WTC11 (cell line): ENCODE measurements around the gene NAV2. TPM values are rescaled to one million over a fixed set of nuclear protein-coding genes. Genes with fewer than 3 reads are reported as not detected.

Source experiments
- ATAC-seq: fragments of 200-7000 bp; cut with Tn5 transposase; 2 replicates; pipeline ENCODE4 v1.10.0; 2021; ENCODE audit warnings: mild to moderate bottlenecking, moderate library complexity
- CTCF ChIA-PET: fragments of 300-600 bp; sonication (Branson Sonifier 250); formaldehyde crosslinking; loops from one replicate; lab custom pipeline; 2021; ENCODE audit warnings: antibody characterized with exemption; lab: Charles Lee
- POLR2A ChIA-PET: fragments of 350-600 bp; sonication (Branson Sonifier 250); formaldehyde crosslinking; loops from one replicate; lab custom pipeline; 2021; ENCODE audit warnings: antibody characterized with exemption; lab: Charles Lee
- DNase-seq: peaks from one replicate; pipeline ENCODE4 v3.0.0; 2021; ENCODE audit warnings: low spot score
- H3K27ac Mint-ChIP-seq: 2 replicates; pipeline ENCODE4 v1.8.0; 2021; ENCODE audit warnings: mixed read lengths
- H3K27me3 Mint-ChIP-seq: 2 replicates; pipeline ENCODE4 v1.8.0; 2021; ENCODE audit warnings: low read depth, mild to moderate bottlenecking, moderate library complexity, mixed read lengths
- H3K36me3 Mint-ChIP-seq: 2 replicates; pipeline ENCODE4 v1.8.0; 2021; ENCODE audit warnings: mixed read lengths
- H3K4me1 Mint-ChIP-seq: 2 replicates; pipeline ENCODE4 v1.8.0; 2022; ENCODE audit warnings: mixed read lengths
- H3K4me3 Mint-ChIP-seq: 2 replicates; pipeline ENCODE4 v1.8.0; 2021; ENCODE audit warnings: mild to moderate bottlenecking, moderate library complexity, mixed read lengths
- H3K9me3 Mint-ChIP-seq: 2 replicates; pipeline ENCODE4 v1.8.0; 2021; ENCODE audit warnings: mixed read lengths
- ARID4B ChIP-seq: sonication (generic); formaldehyde crosslinking; IDR thresholded peaks from 2 replicates; pipeline ENCODE4 v1.8.0; 2023; ENCODE audit warnings: missing genetic modification reagents, mild to moderate bottlenecking, borderline replicate concordance
- ATF6 ChIP-seq: sonication (generic); formaldehyde crosslinking; IDR thresholded peaks from 2 replicates; pipeline ENCODE4 v1.8.1; 2023; ENCODE audit warnings: mild to moderate bottlenecking, missing genetic modification reagents
- CBFB ChIP-seq: sonication (generic); formaldehyde crosslinking; IDR thresholded peaks from 2 replicates; pipeline ENCODE4 v1.8.1; 2022; ENCODE audit warnings: mild to moderate bottlenecking, low read depth, missing genetic modification reagents
- E2F1 ChIP-seq: sonication (generic); formaldehyde crosslinking; IDR thresholded peaks from 2 replicates; pipeline ENCODE4 v1.8.0; 2022; ENCODE audit warnings: mild to moderate bottlenecking, missing genetic modification reagents
- E2F5 ChIP-seq: sonication (generic); formaldehyde crosslinking; IDR thresholded peaks from 2 replicates; pipeline ENCODE4 v1.8.1; 2022; ENCODE audit warnings: mild to moderate bottlenecking, moderate library complexity, missing genetic modification reagents
- ERG ChIP-seq: fragments of 250-450 bp; sonication (Bioruptor Pico); IDR thresholded peaks from 2 replicates; pipeline ENCODE4 v1.8.0; 2021; ENCODE audit warnings: mild to moderate bottlenecking
- ESRRA ChIP-seq: sonication (generic); formaldehyde crosslinking; IDR thresholded peaks from 2 replicates; pipeline ENCODE4 v1.8.1; 2022; ENCODE audit warnings: mild to moderate bottlenecking, missing genetic modification reagents, borderline replicate concordance
- FOXK1 ChIP-seq: sonication (generic); formaldehyde crosslinking; IDR thresholded peaks from 2 replicates; pipeline ENCODE4 v1.8.0; 2022; ENCODE audit warnings: mild to moderate bottlenecking, moderate library complexity, missing genetic modification reagents
- HMGXB4 ChIP-seq: sonication (generic); formaldehyde crosslinking; IDR thresholded peaks from 2 replicates; pipeline ENCODE4 v1.8.1; 2023; ENCODE audit warnings: mild to moderate bottlenecking, moderate library complexity, missing genetic modification reagents
- JAZF1 ChIP-seq: fragments of 250-450 bp; sonication (Bioruptor Pico); IDR thresholded peaks from 2 replicates; pipeline ENCODE4 v1.9.0; 2021; ENCODE audit warnings: moderate library complexity, mild to moderate bottlenecking, inconsistent platforms
- KAT7 ChIP-seq: sonication (generic); formaldehyde crosslinking; IDR thresholded peaks from 2 replicates; pipeline ENCODE4 v1.8.1; 2023; ENCODE audit warnings: missing genetic modification reagents, mild to moderate bottlenecking, borderline replicate concordance
- MLX ChIP-seq: sonication (generic); formaldehyde crosslinking; IDR thresholded peaks from 2 replicates; pipeline ENCODE4 v1.8.1; 2023; ENCODE audit warnings: mild to moderate bottlenecking, missing genetic modification reagents, moderate library complexity
- NFE2L1 ChIP-seq: sonication (generic); formaldehyde crosslinking; IDR thresholded peaks from 2 replicates; pipeline ENCODE4 v1.8.1; 2023; ENCODE audit warnings: missing genetic modification reagents
- PRRX2 ChIP-seq: fragments of 250-450 bp; sonication (Bioruptor Pico); IDR thresholded peaks from 2 replicates; pipeline ENCODE4 v1.8.0; 2021; ENCODE audit warnings: mild to moderate bottlenecking
- SMAD3 ChIP-seq: sonication (generic); formaldehyde crosslinking; IDR thresholded peaks from 2 replicates; pipeline ENCODE4 v1.8.0; 2022; ENCODE audit warnings: missing genetic modification reagents, mild to moderate bottlenecking, borderline replicate concordance
- SP1 ChIP-seq: sonication (generic); formaldehyde crosslinking; conservative IDR thresholded peaks from 2 replicates; pipeline ENCODE4 v1.8.1; 2022; ENCODE audit warnings: missing genetic modification reagents
- TEAD1 ChIP-seq: sonication (generic); formaldehyde crosslinking; IDR thresholded peaks from 2 replicates; pipeline ENCODE4 v1.8.0; 2022; ENCODE audit warnings: mild to moderate bottlenecking, missing genetic modification reagents
- TP53 ChIP-seq: sonication (generic); formaldehyde crosslinking; IDR thresholded peaks from 2 replicates; pipeline ENCODE4 v1.8.1; 2023; ENCODE audit warnings: mild to moderate bottlenecking, missing genetic modification reagents
- ZBTB43 ChIP-seq: sonication (generic); formaldehyde crosslinking; IDR thresholded peaks from 2 replicates; pipeline ENCODE4 v1.8.1; 2023; ENCODE audit warnings: mild to moderate bottlenecking, missing genetic modification reagents
- total RNA-seq: library from RNA; stranded (reverse); gene quantifications from 3 replicates; pipeline ENCODE4 v1.2.3, GENCODE V29; 2021

Gene NAV2
- total RNA-seq, 1 experiment from 2014 or later, result 42.8 TPM

GRCh38 chr11:20097319-20098221 is 384.9 kb downstream of the NAV2 start:
- ChIA-PET POLR2A (no interaction called here), CTCF (interaction anchor here (1.2 to 1.3 kb wide), 2 partner anchors 31 to 35 kb away, joined by 3 read pairs; no protein-coding TSS in a partner anchor)
- H3K36me3 Mint-ChIP-seq, result peaks cover 66% of the 10 kb centered on the region
- no peak for TF ChIP-seq PRRX2 (CRISPR knock-in tag)
- H3K4me3 Mint-ChIP-seq, result no peak overlapping the region
- no peaks in the 10 kb centered on the region for H3K9me3 Mint-ChIP-seq
- no peak overlapping the region for H3K27ac Mint-ChIP-seq
- no peaks in the 10 kb centered on the region; the same call in 1 of the 2 replicates for H3K4me1 Mint-ChIP-seq
- no peak for DNase-seq
- ATAC-seq, result no peak
- H3K27me3 Mint-ChIP-seq, result no peaks in the 10 kb centered on the region

- no peak overlapping the region for H3K4me3 Mint-ChIP-seq
Measured at GRCh38 chr11:20099527-20099926, 386.9 kb downstream of the NAV2 start.

More at GRCh38 chr11:20099527-20099926, 386.9 kb downstream of the NAV2 start:
- DNase-seq, result no peak
- ChIA-PET CTCF (interaction anchor here (1.2 to 2.0 kb wide), 2 partner anchors 28 to 49 kb away, joined by 3 to 7 read pairs; no protein-coding TSS in a partner anchor), POLR2A (no interaction called here)
- Mint-ChIP-seq H3K4me1 (no peaks in the 10 kb centered on the region; the same call in 1 of the 2 replicates), H3K36me3 (peaks cover 73% of the 10 kb centered on the region), H3K9me3 (no peaks in the 10 kb centered on the region), H3K27ac (no peak overlapping the region; the same call in 1 of the 2 replicates), H3K27me3 (no peaks in the 10 kb centered on the region)
- TF ChIP-seq ATF6 (no peak), HMGXB4 (CRISPR knock-in tag) (no peak), E2F1 (CRISPR knock-in tag) (no peak), FOXK1 (CRISPR knock-in tag) (no peak), MLX (CRISPR knock-in tag) (no peak), SMAD3 (CRISPR knock-in tag) (no peak), E2F5 (CRISPR knock-in tag) (no peak), TP53 (no peak), CBFB (no peak), ESRRA (CRISPR knock-in tag) (no peak), TEAD1 (CRISPR knock-in tag) (no peak), ERG (CRISPR knock-in tag) (no peak), ARID4B (CRISPR knock-in tag) (no peak), SP1 (CRISPR knock-in tag) (no peak), JAZF1 (no peak), KAT7 (no peak), ZBTB43 (CRISPR knock-in tag) (no peak), NFE2L1 (no peak)
- no peak for ATAC-seq
